ENCODE data around the gene MAGEC2. TPM values are rescaled to one million over a fixed set of nuclear protein-coding genes. Genes with fewer than 3 reads are reported as not detected.

Gene MAGEC2
- total RNA-seq, 2 experiments from 2014 or later, result not detected

DNA sequence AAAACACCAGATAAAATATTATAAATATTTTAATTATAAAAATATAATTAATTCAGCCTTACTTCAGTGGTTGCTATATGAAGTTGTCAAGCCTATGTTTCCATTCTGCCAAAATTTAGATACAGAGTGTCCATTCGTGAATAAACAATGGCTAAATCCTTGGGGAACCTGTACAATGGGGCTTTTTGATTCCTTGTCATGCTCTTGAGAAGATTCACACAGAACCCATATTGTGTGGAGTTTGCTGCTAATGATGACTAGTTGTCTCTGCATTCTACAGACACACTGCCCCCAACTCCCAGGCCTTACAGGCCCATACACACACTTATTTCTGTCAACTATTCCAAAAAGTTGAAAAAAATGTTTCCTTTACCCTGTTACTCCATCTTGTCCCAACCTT is 33.4 kb upstream of the MAGEC2 start:
- Histone ChIP-seq H3K4me3 (ENCODE audit: low read length) (no peak overlapping the region), H3K27ac (ENCODE audit: low read depth in 1 of 2, low read length in 2 of 2) (no peak overlapping the region), H3K36me3 (ENCODE audit: insufficient read depth, low read length) (no peaks in the 10 kb centered on the region), H3K9me3 (ENCODE audit: control insufficient read depth in 1 of 2, insufficient read depth in 1 of 2, low read length in 2 of 2) (peaks cover 0 to 3% of the 10 kb centered on the region in 2 experiments), H3K27me3 (ENCODE audit: control insufficient read depth in 1 of 2, insufficient read depth in 2 of 2, low read length in 2 of 2) (no peaks in the 10 kb centered on the region), H3K4me1 (ENCODE audit: insufficient read depth, low read length) (no peaks in the 10 kb centered on the region)
- H3K36me3 Mint-ChIP-seq (ENCODE audit: low read depth), result no peaks in the 10 kb centered on the region
- TF ChIP-seq, protein P1, sequence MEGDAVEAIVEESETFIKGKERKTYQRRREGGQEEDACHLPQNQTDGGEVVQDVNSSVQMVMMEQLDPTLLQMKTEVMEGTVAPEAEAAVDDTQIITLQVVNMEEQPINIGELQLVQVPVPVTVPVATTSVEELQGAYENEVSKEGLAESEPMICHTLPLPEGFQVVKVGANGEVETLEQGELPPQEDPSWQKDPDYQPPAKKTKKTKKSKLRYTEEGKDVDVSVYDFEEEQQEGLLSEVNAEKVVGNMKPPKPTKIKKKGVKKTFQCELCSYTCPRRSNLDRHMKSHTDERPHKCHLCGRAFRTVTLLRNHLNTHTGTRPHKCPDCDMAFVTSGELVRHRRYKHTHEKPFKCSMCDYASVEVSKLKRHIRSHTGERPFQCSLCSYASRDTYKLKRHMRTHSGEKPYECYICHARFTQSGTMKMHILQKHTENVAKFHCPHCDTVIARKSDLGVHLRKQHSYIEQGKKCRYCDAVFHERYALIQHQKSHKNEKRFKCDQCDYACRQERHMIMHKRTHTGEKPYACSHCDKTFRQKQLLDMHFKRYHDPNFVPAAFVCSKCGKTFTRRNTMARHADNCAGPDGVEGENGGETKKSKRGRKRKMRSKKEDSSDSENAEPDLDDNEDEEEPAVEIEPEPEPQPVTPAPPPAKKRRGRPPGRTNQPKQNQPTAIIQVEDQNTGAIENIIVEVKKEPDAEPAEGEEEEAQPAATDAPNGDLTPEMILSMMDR (IDR thresholded peaks at IDR 0.05), result no peak
- ChIA-PET POLR2A (no interaction called here), CTCF (no interaction called here)
- no peak for DNase-seq
- H3K4me3 Mint-ChIP-seq, result no peak overlapping the region
- ATAC-seq (ENCODE audit: poor library complexity), result no peak
- H3K27me3 Mint-ChIP-seq, result no peaks in the 10 kb centered on the region
- no peak overlapping the region for H3K27ac Mint-ChIP-seq
- intact Hi-C loops (cut with DNase I, micrococcal nuclease), result no loop called here
- no peaks in the 10 kb centered on the region for H3K4me1 Mint-ChIP-seq (ENCODE audit: low read depth)
- H3K9me3 Mint-ChIP-seq, result no peaks in the 10 kb centered on the region

DNA sequence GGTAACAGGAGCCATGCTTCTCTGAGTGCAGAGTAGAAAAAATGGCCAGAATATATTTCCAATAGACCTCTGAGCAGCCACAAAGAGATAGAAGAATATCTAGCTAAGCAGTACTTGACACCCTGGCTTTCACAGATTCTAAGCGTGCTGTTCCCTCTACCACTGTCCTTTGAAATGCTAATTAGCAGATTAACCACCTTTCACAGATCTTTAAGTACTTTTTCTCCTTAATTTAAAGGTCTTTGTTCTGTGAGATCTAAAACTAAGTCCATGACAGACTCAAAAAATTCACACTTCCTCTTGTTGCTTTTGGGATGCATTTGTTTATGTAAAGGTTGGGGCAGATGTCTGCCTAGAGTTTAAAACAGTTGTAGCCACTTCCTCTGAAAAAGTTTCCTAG is 28.3 kb upstream of the MAGEC2 start:
- H3K27ac ChIP-seq (ENCODE audit: low read depth in 1 of 2, low read length in 2 of 2), result no peak overlapping the region
- TF ChIP-seq, protein P1 (IDR thresholded peaks at IDR 0.05), result no peak
- ChIA-PET POLR2A (no interaction called here), CTCF (no interaction called here)
- Mint-ChIP-seq H3K4me1 (ENCODE audit: low read depth) (no peaks in the 10 kb centered on the region), H3K36me3 (ENCODE audit: low read depth) (no peaks in the 10 kb centered on the region), H3K9me3 (no peaks in the 10 kb centered on the region), H3K27me3 (no peaks in the 10 kb centered on the region), H3K27ac (no peak overlapping the region), H3K4me3 (no peak overlapping the region)
- no peak for ATAC-seq (ENCODE audit: poor library complexity)
- no peak overlapping the region for H3K4me3 ChIP-seq (ENCODE audit: low read length)
- intact Hi-C loops (cut with DNase I, micrococcal nuclease), result no loop called here
- DNase-seq, result no peak
- no peaks in the 10 kb centered on the region for H3K27me3 ChIP-seq (ENCODE audit: control insufficient read depth in 1 of 2, insufficient read depth in 2 of 2, low read length in 2 of 2)
- H3K4me1 ChIP-seq (ENCODE audit: insufficient read depth, low read length), result no peaks in the 10 kb centered on the region
- H3K9me3 ChIP-seq (ENCODE audit: control insufficient read depth in 1 of 2, insufficient read depth in 1 of 2, low read length in 2 of 2), result peaks cover 0 to 3% of the 10 kb centered on the region in 2 experiments
- no peaks in the 10 kb centered on the region for H3K36me3 ChIP-seq (ENCODE audit: insufficient read depth, low read length)

DNA sequence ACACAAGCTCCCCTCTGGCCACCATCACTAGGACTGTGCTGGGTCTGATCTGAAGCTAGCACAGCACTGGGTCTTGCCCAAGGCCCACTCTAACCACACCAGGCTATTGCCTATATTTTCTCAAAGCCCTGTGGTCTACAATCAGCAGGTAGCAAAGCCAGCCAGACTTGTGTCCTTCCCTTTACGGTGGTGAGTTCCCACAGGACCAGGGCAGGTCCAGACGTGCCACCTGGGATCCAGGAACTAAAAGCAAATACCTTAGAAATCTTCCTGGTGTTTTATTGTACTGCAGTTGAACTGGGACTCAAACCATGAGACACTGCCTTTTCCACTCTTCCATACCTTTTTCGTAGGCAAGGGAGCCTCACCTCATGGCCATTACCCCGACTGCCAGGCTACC is 9.0 kb upstream of the MAGEC2 start:
- TF ChIP-seq, protein P1 (IDR thresholded peaks at IDR 0.05), result no peak
- Histone ChIP-seq H3K27ac (ENCODE audit: low read depth in 1 of 2, low read length in 2 of 2) (no peak overlapping the region), H3K4me1 (ENCODE audit: insufficient read depth, low read length) (no peaks in the 10 kb centered on the region), H3K9me3 (ENCODE audit: control insufficient read depth in 1 of 2, insufficient read depth in 1 of 2, low read length in 2 of 2) (no peaks in the 10 kb centered on the region), H3K4me3 (ENCODE audit: low read length) (no peak overlapping the region), H3K36me3 (ENCODE audit: insufficient read depth, low read length) (no peaks in the 10 kb centered on the region), H3K27me3 (ENCODE audit: control insufficient read depth in 1 of 2, insufficient read depth in 2 of 2, low read length in 2 of 2) (no peaks in the 10 kb centered on the region)
- no peaks in the 10 kb centered on the region for H3K4me1 Mint-ChIP-seq (ENCODE audit: low read depth)
- no peak for ATAC-seq (ENCODE audit: poor library complexity)
- H3K27ac Mint-ChIP-seq, result no peak overlapping the region
- ChIA-PET POLR2A (no interaction called here), CTCF (no interaction called here)
- no peaks in the 10 kb centered on the region for H3K36me3 Mint-ChIP-seq (ENCODE audit: low read depth)
- DNase-seq, result no peak
- no peaks in the 10 kb centered on the region for H3K27me3 Mint-ChIP-seq
- intact Hi-C loops (cut with DNase I, micrococcal nuclease), result no loop called here
- no peaks in the 10 kb centered on the region for H3K9me3 Mint-ChIP-seq
- H3K4me3 Mint-ChIP-seq, result no peak overlapping the region
